HG03457 (cell line): ENCODE data around the gene KRTAP23-1.

Experiments used
- ATAC-seq: cut with Tn5 transposase; IDR thresholded peaks from one replicate; pipeline ENCODE4 v1.9.1; 2021; ENCODE audit warnings: moderate number of reproducible peaks; ENCODE audit not compliant: unreplicated experiment

KRTAP23-1 gene

GRCh38 chr21:30348506-30348905 is at the start of gene KRTAP23-1:
Gene KRTAP23-1, minus strand, starts transcription at chr21:30348606. Its CDS starts 0 bp downstream, at chr21:30348606.
- ATAC-seq = no peak

- no peak for ATAC-seq
Observed at GRCh38 chr21:30395731-30396130, 47.3 kb upstream of the KRTAP23-1 start, which contains the start of gene KRTAP13-1. Gene KRTAP13-1, plus strand, starts transcription at chr21:30396031. Its CDS starts 56 bp downstream, at chr21:30396087.

- ATAC-seq = no peak
Observed at GRCh38 chr21:30391492-30392025, 43.2 kb upstream of the KRTAP23-1 start.

GRCh38 chr21:30382201-30382600 is 33.8 kb upstream of the KRTAP23-1 start:
- no peak for ATAC-seq

GRCh38 chr21:30372139-30372770 is 23.8 kb upstream of the KRTAP23-1 start, which contains the start of gene KRTAP13-2:
Gene KRTAP13-2, minus strand, starts transcription at chr21:30372271. Its CDS starts 58 bp downstream, at chr21:30372213.
- ATAC-seq = no peak

- ATAC-seq = no peak
Observed at GRCh38 chr21:30355906-30356305, 7.5 kb upstream of the KRTAP23-1 start.

GRCh38 chr21:30354308-30355005 is 6.1 kb upstream of the KRTAP23-1 start:
- no peak for ATAC-seq

- ATAC-seq = no peak
Observed at GRCh38 chr21:30351534-30351933, 3.1 kb upstream of the KRTAP23-1 start.

- no peak for ATAC-seq
Observed at GRCh38 chr21:30349572-30349971, 1.2 kb upstream of the KRTAP23-1 start.

GRCh38 chr21:30345014-30345413 is 3.4 kb downstream of the KRTAP23-1 start:
- ATAC-seq = no peak

- ATAC-seq = no peak
Observed at GRCh38 chr21:30340714-30341573, 7.5 kb downstream of the KRTAP23-1 start.

- no peak for ATAC-seq
Observed at GRCh38 chr21:30338717-30339116, 9.7 kb downstream of the KRTAP23-1 start.

- ATAC-seq = no peak
Observed at GRCh38 chr21:30337772-30338171, 10.6 kb downstream of the KRTAP23-1 start.

- no peak for ATAC-seq
Observed at GRCh38 chr21:30337276-30337744, 11.1 kb downstream of the KRTAP23-1 start, which contains the start of gene KRTAP27-1. Gene KRTAP27-1, minus strand, starts transcription at chr21:30337694. Its CDS starts 26 bp downstream, at chr21:30337668.

- no peak for ATAC-seq
Observed at GRCh38 chr21:30336596-30336995, 11.8 kb downstream of the KRTAP23-1 start.

- ATAC-seq = no peak
Observed at GRCh38 chr21:30333736-30334135, 14.7 kb downstream of the KRTAP23-1 start.

- no peak for ATAC-seq
Observed at GRCh38 chr21:30332681-30333080, 15.7 kb downstream of the KRTAP23-1 start.

- ATAC-seq = no peak
Observed at GRCh38 chr21:30329203-30329875, 19.1 kb downstream of the KRTAP23-1 start.

- no peak for ATAC-seq
Observed at GRCh38 chr21:30326390-30326789, 22.0 kb downstream of the KRTAP23-1 start.

GRCh38 chr21:30320215-30320614 is 28.2 kb downstream of the KRTAP23-1 start, which contains the start of gene KRTAP26-1:
Gene KRTAP26-1, minus strand, starts transcription at chr21:30320315. Its CDS starts 280 bp downstream, at chr21:30320035.
- ATAC-seq = no peak
